Thyroid gland (tissue), 4 donors: ENCODE measurements around the gene FAM168A.

Experiments
- POLR2A ChIP-seq, 2 donors: fragments of 450-650 bp; IDR thresholded peaks; one replicate each; pipeline ENCODE4 v1.6.1; 2017; ENCODE audit warnings: antibody characterized with exemption in 2 of 2, mild to moderate bottlenecking in 2 of 2, moderate library complexity in 1 of 2
- TF ChIP-seq, protein P1 (sequence below), 6 experiments: fragments of 200-600 bp in 3 of 6; fragments of 450-650 bp in 3 of 6; sonication (generic) in 3 of 6; IDR thresholded peaks; one replicate each; pipeline ENCODE4 v1.5.1; 2016 to 2019; ENCODE audit warnings: antibody characterized with exemption in 6 of 6, mild to moderate bottlenecking in 2 of 6, inconsistent platforms in 1 of 6, moderate library complexity in 1 of 6

DNA sequence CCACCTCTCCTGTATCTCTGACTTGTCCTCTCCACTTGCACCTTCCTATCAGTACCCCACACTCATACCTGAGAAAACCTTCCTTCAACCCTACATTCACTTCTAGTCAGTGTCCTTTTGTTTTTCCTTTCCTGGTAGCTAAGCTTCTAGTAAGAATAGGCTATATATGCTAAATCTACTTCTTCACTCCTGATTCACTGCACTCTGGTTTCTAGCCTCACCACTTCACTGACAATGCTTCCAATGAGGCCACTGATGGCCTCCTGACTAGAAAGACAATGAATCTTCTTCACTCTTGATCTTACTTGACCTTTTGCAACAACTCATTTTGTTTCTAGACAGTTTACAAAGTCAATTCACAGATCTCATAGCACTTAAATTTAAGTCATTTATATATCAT is 169.7 kb downstream of the FAM168A start:
- TF ChIP-seq, protein P1, sequence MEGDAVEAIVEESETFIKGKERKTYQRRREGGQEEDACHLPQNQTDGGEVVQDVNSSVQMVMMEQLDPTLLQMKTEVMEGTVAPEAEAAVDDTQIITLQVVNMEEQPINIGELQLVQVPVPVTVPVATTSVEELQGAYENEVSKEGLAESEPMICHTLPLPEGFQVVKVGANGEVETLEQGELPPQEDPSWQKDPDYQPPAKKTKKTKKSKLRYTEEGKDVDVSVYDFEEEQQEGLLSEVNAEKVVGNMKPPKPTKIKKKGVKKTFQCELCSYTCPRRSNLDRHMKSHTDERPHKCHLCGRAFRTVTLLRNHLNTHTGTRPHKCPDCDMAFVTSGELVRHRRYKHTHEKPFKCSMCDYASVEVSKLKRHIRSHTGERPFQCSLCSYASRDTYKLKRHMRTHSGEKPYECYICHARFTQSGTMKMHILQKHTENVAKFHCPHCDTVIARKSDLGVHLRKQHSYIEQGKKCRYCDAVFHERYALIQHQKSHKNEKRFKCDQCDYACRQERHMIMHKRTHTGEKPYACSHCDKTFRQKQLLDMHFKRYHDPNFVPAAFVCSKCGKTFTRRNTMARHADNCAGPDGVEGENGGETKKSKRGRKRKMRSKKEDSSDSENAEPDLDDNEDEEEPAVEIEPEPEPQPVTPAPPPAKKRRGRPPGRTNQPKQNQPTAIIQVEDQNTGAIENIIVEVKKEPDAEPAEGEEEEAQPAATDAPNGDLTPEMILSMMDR (IDR thresholded peaks at IDR 0.05): no peak
- TF ChIP-seq POLR2A (IDR thresholded peaks at IDR 0.05): no peak
